Smooth muscle cell (in vitro differentiated cells): ENCODE results near the gene PKP4. TPM values are rescaled to one million over a fixed set of nuclear protein-coding genes. Genes with fewer than 3 reads are reported as not detected.

Source experiments
- DNase-seq: peaks from one replicate; lab custom pipeline; 2025; ENCODE audit not compliant: unreplicated experiment; lab: John Stamatoyannopoulos, UW
- H2AFZ ChIP-seq: fragments of 200-600 bp; sonication (generic); 2 replicates; pipeline ENCODE4 v1.6.0; 2016; ENCODE audit warnings: antibody characterized with exemption, low read depth, mild to moderate bottlenecking
- H3F3A ChIP-seq: fragments of 200-600 bp; sonication (generic); 2 replicates; pipeline ENCODE4 v1.6.0; 2017; ENCODE audit warnings: antibody characterized with exemption, low read depth
- H3K27ac ChIP-seq: fragments of 200-600 bp; sonication (generic); 2 replicates; pipeline ENCODE4 v1.5.1; 2016; ENCODE audit warnings: low read depth, mild to moderate bottlenecking
- H3K27me3 ChIP-seq: fragments of 200-600 bp; sonication (generic); 2 replicates; pipeline ENCODE4 v1.6.1; 2016; ENCODE audit warnings: low read depth, mild to moderate bottlenecking
- H3K36me3 ChIP-seq: fragments of 200-600 bp; sonication (generic); 2 replicates; pipeline ENCODE4 v1.5.1; 2016; ENCODE audit warnings: low read depth
- H3K4me1 ChIP-seq: fragments of 200-600 bp; sonication (generic); 2 replicates; pipeline ENCODE4 v1.5.1; 2016; ENCODE audit warnings: low read depth
- H3K4me2 ChIP-seq: fragments of 200-600 bp; sonication (generic); 2 replicates; pipeline ENCODE4 v1.6.0; 2016; ENCODE audit warnings: mild to moderate bottlenecking
- H3K4me3 ChIP-seq: fragments of 200-600 bp; sonication (generic); 2 replicates; pipeline ENCODE4 v1.5.1; 2016; ENCODE audit warnings: mild to moderate bottlenecking
- H3K79me2 ChIP-seq: fragments of 200-600 bp; sonication (generic); 2 replicates; pipeline ENCODE4 v1.6.0; 2016; ENCODE audit warnings: low read depth, mild to moderate bottlenecking
- H3K9ac ChIP-seq: fragments of 200-600 bp; sonication (generic); 2 replicates; pipeline ENCODE4 v1.6.0; 2016; ENCODE audit warnings: low read depth
- H3K9me3 ChIP-seq: fragments of 200-600 bp; sonication (generic); replicated peaks from 2 replicates; pipeline ENCODE4 v1.5.1; 2016; ENCODE audit warnings: low read depth
- H4K20me1 ChIP-seq: fragments of 200-600 bp; sonication (generic); 2 replicates; pipeline ENCODE4 v1.6.0; 2016; ENCODE audit warnings: low read depth
- CTCF ChIP-seq: fragments of 200-600 bp; sonication (generic); IDR thresholded peaks from 2 replicates; pipeline ENCODE4 v1.5.1; 2017; ENCODE audit warnings: borderline replicate concordance, mild to moderate bottlenecking, antibody characterized with exemption; ENCODE audit not compliant: insufficient read depth, poor library complexity, severe bottlenecking
- WGBS: methylation state at CpG from one replicate; pipeline ENCODE4 v1.1.7; 2016; ENCODE audit warnings: low lambda C conversion rate; 5-methylcytosine and 5-hydroxymethylcytosine counted together
- polyA plus RNA-seq: library from polyadenylated mRNA; unstranded; fragments of >200 nt; fragmentation: Nextera tagmentation; extraction: Ambion mirVana; gene quantifications from 2 replicates; pipeline ENCODE4 v1.2.1, GENCODE V29; 2016
- total RNA-seq: library from RNA; depleted of rRNA; stranded (reverse); fragments of >200 nt; gene quantifications from 2 replicates; pipeline ENCODE4 v1.2.3, GENCODE V29; 2014

The PKP4 gene
- total and polyA plus RNA-seq, 2 experiments from 2014 or later = 2.4 to 14.0 TPM

DNA sequence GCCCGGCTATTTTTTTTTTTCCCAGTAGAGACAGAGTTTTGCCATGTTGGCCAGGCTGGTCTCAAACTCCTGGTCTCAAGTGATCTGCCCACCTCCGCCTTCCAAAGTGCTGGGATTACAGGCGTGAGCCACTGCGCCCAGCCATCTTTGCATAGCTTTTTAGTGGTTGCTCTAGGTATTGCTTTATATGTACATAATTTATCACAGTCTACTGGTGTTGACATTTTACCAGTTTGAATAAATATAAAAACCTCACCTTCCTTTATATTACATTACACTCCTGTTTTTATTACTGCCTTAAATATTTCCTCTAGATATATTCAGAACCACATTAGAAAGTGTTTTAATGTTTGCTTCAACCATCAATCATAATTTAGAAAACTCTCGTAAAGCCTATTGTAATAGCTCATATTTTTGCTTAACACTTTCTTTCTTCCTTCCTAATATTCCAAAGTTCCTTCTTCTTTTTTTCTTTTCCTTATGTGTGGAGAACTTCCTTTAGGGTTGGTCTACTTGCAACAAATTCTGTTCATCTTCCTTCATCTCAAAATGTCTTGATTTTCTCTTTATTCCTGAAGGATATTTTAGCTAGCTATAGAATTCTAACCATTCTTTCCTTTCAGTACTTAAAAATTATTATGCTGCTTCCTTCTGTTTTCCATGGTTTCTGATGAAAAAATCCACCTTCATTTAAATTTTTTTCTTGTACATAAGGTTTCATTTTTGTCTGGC is 256.2 kb downstream of the PKP4 start:
- Histone ChIP-seq H3K4me2 (no peak overlapping the region), H3K4me3 (no peak overlapping the region)

DNA sequence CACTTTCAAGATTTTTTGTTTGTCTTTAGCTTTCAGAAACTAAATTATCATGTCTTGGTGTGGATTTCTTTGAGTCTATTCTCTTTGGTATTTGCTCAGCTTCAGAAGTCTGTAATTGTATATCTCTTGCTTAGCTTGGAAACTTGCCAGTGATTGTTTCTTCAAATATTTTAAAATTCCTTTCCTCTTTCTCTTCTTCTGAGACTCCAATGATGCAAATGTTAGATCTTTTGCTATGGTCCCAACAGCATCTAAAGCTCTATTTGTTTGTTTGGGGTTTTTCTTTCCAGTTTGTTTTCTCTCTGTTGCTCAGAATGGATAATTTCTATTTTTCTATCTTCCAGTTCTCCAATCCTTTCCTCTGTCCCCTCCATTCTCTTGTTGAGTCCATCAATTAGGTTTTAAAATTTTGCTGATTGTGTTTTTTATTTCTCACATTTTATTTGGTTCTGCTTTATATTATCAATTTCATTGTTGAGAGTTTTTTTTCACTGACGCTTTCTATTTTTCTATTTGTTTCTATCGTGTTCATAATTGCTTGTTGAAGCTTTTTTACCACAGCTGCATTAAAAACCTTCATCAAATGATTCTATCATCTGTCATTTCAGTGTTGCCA is 256.9 kb downstream of the PKP4 start:
- H3K36me3 ChIP-seq = no peaks in the 10 kb centered on the region
- H3K27ac ChIP-seq = no peak overlapping the region
- no peaks in the 10 kb centered on the region for H3F3A ChIP-seq
- WGBS = 91% methylated on average over 2 of the region's 2 CpGs
- H3K4me1 ChIP-seq = peaks cover 9% of the 10 kb centered on the region
- TF ChIP-seq CTCF = no peak
- no peak overlapping the region for H3K4me2 ChIP-seq
- DNase-seq = no peak
- H2AFZ ChIP-seq = no peak overlapping the region
- H3K9me3 ChIP-seq = no peaks in the 10 kb centered on the region
- no peaks in the 10 kb centered on the region for H3K27me3 ChIP-seq
- H3K9ac ChIP-seq = no peak overlapping the region
- no peak overlapping the region for H3K4me3 ChIP-seq
- H4K20me1 ChIP-seq = no peaks in the 10 kb centered on the region
- H3K79me2 ChIP-seq = no peaks in the 10 kb centered on the region

More for the DNA sequence above, 256.2 kb downstream of the PKP4 start:
- no peaks in the 10 kb centered on the region for H4K20me1 ChIP-seq
- peaks cover 9% of the 10 kb centered on the region for H3K4me1 ChIP-seq
- H3K36me3 ChIP-seq = no peaks in the 10 kb centered on the region
- no peaks in the 10 kb centered on the region for H3K27me3 ChIP-seq
- TF ChIP-seq CTCF = no peak
- no peak overlapping the region for H3K9ac ChIP-seq
- H3K27ac ChIP-seq = no peak overlapping the region
- no peaks in the 10 kb centered on the region for H3F3A ChIP-seq
- H3K79me2 ChIP-seq = no peaks in the 10 kb centered on the region
- H3K9me3 ChIP-seq = no peaks in the 10 kb centered on the region
- 94% methylated on average over 5 of the region's 5 CpGs for WGBS
- DNase-seq = no peak
- no peak overlapping the region for H2AFZ ChIP-seq

DNA sequence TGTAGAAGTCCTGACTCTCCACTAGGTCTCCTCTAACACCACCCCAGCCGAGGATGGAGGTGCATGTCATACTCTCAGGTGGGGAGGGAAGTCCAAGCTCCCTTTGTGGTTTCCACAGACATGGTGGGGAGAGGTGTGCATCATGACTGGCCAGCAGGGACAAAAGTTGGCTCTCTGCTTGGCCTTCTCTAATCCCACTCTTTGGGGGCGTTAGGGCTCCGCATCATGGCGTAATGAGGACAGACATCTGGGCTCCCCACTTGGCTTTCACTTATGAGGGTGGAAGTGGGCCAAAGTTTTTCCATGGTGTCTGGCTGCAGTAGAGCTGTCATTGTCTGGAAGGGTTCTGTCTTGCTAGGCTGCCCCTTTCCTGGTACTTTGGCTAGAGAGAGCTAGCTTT is 257.7 kb downstream of the PKP4 start:
- no peak for DNase-seq
- Histone ChIP-seq H3K79me2 (no peaks in the 10 kb centered on the region), H3K4me3 (no peak overlapping the region), H3K27ac (no peak overlapping the region), H3K36me3 (no peaks in the 10 kb centered on the region), H3K4me1 (peaks cover 9% of the 10 kb centered on the region), H4K20me1 (no peaks in the 10 kb centered on the region), H3K9ac (no peak overlapping the region), H3K9me3 (no peaks in the 10 kb centered on the region), H3F3A (no peaks in the 10 kb centered on the region), H3K27me3 (no peaks in the 10 kb centered on the region), H2AFZ (no peak overlapping the region), H3K4me2 (no peak overlapping the region)
- WGBS = 78% methylated on average over 4 of the region's 4 CpGs
- TF ChIP-seq CTCF = no peak
